ENCODE results near the gene ARNT2.
A peak's percentile ranks its signal among the peaks of the same experiment; 100 is the strongest.

ARNT2 gene

GRCh38 chr15:80549191-80549590 lies 145.0 kb downstream of the ARNT2 start:
- TF ChIP-seq TOX (CRISPR knock-in tag; IDR thresholded peaks at IDR 0.05; ENCODE audit: borderline replicate concordance) (peak; percentile 9; the same call in 1 of the 2 replicates), CSRNP3 (CRISPR knock-in tag; IDR thresholded peaks at IDR 0.05) (no peak)
- peak; percentile 58 for ATAC-seq

GRCh38 chr15:80549654-80550053 lies 145.5 kb downstream of the ARNT2 start:
- ATAC-seq = no peak; the same call in 2 of the 3 replicates
- no peak for TF ChIP-seq TSHZ2 (CRISPR knock-in tag; IDR thresholded peaks at IDR 0.05)
- TF ChIP-seq SNAI2 (CRISPR knock-in tag; IDR thresholded peaks at IDR 0.05) = no peak
- no peak for TF ChIP-seq RARB (CRISPR knock-in tag; IDR thresholded peaks at IDR 0.05)
- no peak for TF ChIP-seq ZNF70 (CRISPR knock-in tag; IDR thresholded peaks at IDR 0.05)
- TF ChIP-seq PPARA (CRISPR knock-in tag; IDR thresholded peaks at IDR 0.05; ENCODE audit: borderline replicate concordance) = no peak
- TF ChIP-seq ISL1 (CRISPR knock-in tag; IDR thresholded peaks at IDR 0.05) = no peak
- TF ChIP-seq TOX (CRISPR knock-in tag; IDR thresholded peaks at IDR 0.05; ENCODE audit: borderline replicate concordance) = no peak

GRCh38 chr15:80550219-80550907 lies 146.2 kb downstream of the ARNT2 start:
- peak; percentile 95 for ATAC-seq

GRCh38 chr15:80550908-80551260 lies 146.7 kb downstream of the ARNT2 start:
- peak; percentile 36 for ATAC-seq
- no peak for TF ChIP-seq POU6F1 (CRISPR knock-in tag; IDR thresholded peaks at IDR 0.05; ENCODE audit: borderline replicate concordance, low read depth)
- no peak for TF ChIP-seq ARNTL (CRISPR knock-in tag; IDR thresholded peaks at IDR 0.05; ENCODE audit: borderline replicate concordance, low read depth)
- TF ChIP-seq ZNF565 (CRISPR knock-in tag; conservative IDR thresholded peaks at IDR 0.05; ENCODE audit: low read depth) = no peak
- no peak for TF ChIP-seq ZNF70 (CRISPR knock-in tag; IDR thresholded peaks at IDR 0.05)
- no peak for TF ChIP-seq ZFP3 (CRISPR knock-in tag; IDR thresholded peaks at IDR 0.05)
- TF ChIP-seq SNAI2 (CRISPR knock-in tag; IDR thresholded peaks at IDR 0.05) = no peak
- TF ChIP-seq ZFP30 (CRISPR knock-in tag; IDR thresholded peaks at IDR 0.05) = no peak
- no peak for TF ChIP-seq ZC3H10 (CRISPR knock-in tag; IDR thresholded peaks at IDR 0.05)
- TF ChIP-seq CREB5 (CRISPR knock-in tag; IDR thresholded peaks at IDR 0.05; ENCODE audit: low read depth) = no peak
- TF ChIP-seq OSR1 (CRISPR knock-in tag; IDR thresholded peaks at IDR 0.05) = no peak
- no peak for TF ChIP-seq ZNF8 (CRISPR knock-in tag; IDR thresholded peaks at IDR 0.05)
- no peak for TF ChIP-seq PATZ1 (CRISPR knock-in tag; IDR thresholded peaks at IDR 0.05; ENCODE audit: borderline replicate concordance)
- TF ChIP-seq ISL1 (CRISPR knock-in tag; IDR thresholded peaks at IDR 0.05) = no peak
- TF ChIP-seq ESRRG (CRISPR knock-in tag; IDR thresholded peaks at IDR 0.05) = no peak
- TF ChIP-seq RARB (CRISPR knock-in tag; IDR thresholded peaks at IDR 0.05) = no peak
- TF ChIP-seq CSRNP3 (CRISPR knock-in tag; IDR thresholded peaks at IDR 0.05) = no peak
- no peak for TF ChIP-seq GLIS3 (CRISPR knock-in tag; IDR thresholded peaks at IDR 0.05)
- no peak for TF ChIP-seq TOX (CRISPR knock-in tag; IDR thresholded peaks at IDR 0.05; ENCODE audit: borderline replicate concordance)

More at GRCh38 chr15:80550219-80550907, 146.2 kb downstream of the ARNT2 start:
- TF ChIP-seq OSR1 (CRISPR knock-in tag; IDR thresholded peaks at IDR 0.05) (no peak), ISL1 (CRISPR knock-in tag; IDR thresholded peaks at IDR 0.05) (0 out of 2 replicates have a peak, but pooled peaks have one; percentile 21)
